SK-N-SH (cell line): ENCODE results near the gene GFPT1. TPM values are rescaled to one million over a fixed set of nuclear protein-coding genes. Genes with fewer than 3 reads are reported as not detected.

Experiments
- CTCF ChIA-PET: fragments of 300-600, 350-600 bp; formaldehyde crosslinking; extraction: SDS; loops from one replicate; lab custom pipeline; 2021; lab: Yijun Ruan, JAX
- POLR2A ChIA-PET: fragments of 350-600 bp; sonication (Branson Sonifier 250); formaldehyde crosslinking; extraction: SDS; loops from one replicate; lab custom pipeline; 2020; ENCODE audit warnings: antibody characterized with exemption, inconsistent platforms; lab: Yijun Ruan, JAX
- DNase-seq: peaks from one replicate; pipeline ENCODE4 v3.0.0; 2012
- H2AFZ ChIP-seq: fragments of 200-600 bp; sonication (generic); 2 replicates; pipeline ENCODE4 v1.8.1; 2016; ENCODE audit warnings: antibody characterized with exemption, mild to moderate bottlenecking, low read depth
- H3F3A ChIP-seq: fragments of 200-600 bp; sonication (generic); replicated peaks from 2 replicates; pipeline ENCODE3; 2016; ENCODE audit warnings: antibody characterized with exemption, mild to moderate bottlenecking; ENCODE audit not compliant: insufficient read depth
- H3K27ac ChIP-seq, 2 experiments: fragments of 200-500 bp in 1 of 2; fragments of 200-600 bp in 1 of 2; sonication (Bioruptor generic) in 1 of 2; sonication (generic), shearing (Covaris generic) in 1 of 2; 2 replicates each; pipeline versions ENCODE4 v1.5.1 to v1.6.1; 2014 to 2016; ENCODE audit warnings: low read depth in 2 of 2, inconsistent platforms in 1 of 2, low read length in 1 of 2, mild to moderate bottlenecking in 1 of 2, mixed read lengths in 1 of 2
- H3K27me3 ChIP-seq: fragments of 200-600 bp; sonication (generic), shearing (Covaris generic); 2 replicates; pipeline ENCODE4 v1.6.1; 2016; ENCODE audit warnings: mixed run types; ENCODE audit not compliant: insufficient read depth
- H3K36me3 ChIP-seq, 2 experiments: fragments of 200-500 bp in 1 of 2; fragments of 200-600 bp in 1 of 2; sonication (Bioruptor generic) in 1 of 2; sonication (generic) in 1 of 2; replicated peaks in 1 of 2; 2 replicates each; pipeline versions ENCODE3 to v1.5.1; 2014 to 2016; ENCODE audit warnings: low read length in 1 of 2, mild to moderate bottlenecking in 1 of 2; ENCODE audit not compliant: insufficient read depth in 2 of 2, control insufficient read depth in 1 of 2
- H3K4me1 ChIP-seq, 2 experiments: fragments of 200-500 bp in 1 of 2; fragments of 200-600 bp in 1 of 2; sonication (Bioruptor generic) in 1 of 2; sonication (generic), shearing (Covaris generic) in 1 of 2; 2 replicates each; pipeline versions ENCODE4 v1.5.1 to v1.6.1; 2014 to 2016; ENCODE audit warnings: low read depth in 1 of 2, low read length in 1 of 2, mixed run types in 1 of 2; ENCODE audit not compliant: insufficient read depth in 2 of 2, control insufficient read depth in 1 of 2
- H3K4me2 ChIP-seq: fragments of 200-600 bp; sonication (generic), shearing (Covaris generic); 2 replicates; pipeline ENCODE4 v1.6.1; 2017; ENCODE audit warnings: mixed run types
- H3K4me3 ChIP-seq, 2 experiments: fragments of 200-500 bp in 1 of 2; fragments of 200-600 bp in 1 of 2; sonication (Bioruptor generic) in 1 of 2; sonication (generic), shearing (Covaris generic) in 1 of 2; 2 replicates each; pipeline versions ENCODE4 v1.5.1 to v1.8.1; 2014 to 2016; ENCODE audit warnings: low read depth in 2 of 2, inconsistent platforms in 1 of 2, low read length in 1 of 2, mild to moderate bottlenecking in 1 of 2, mixed read lengths in 1 of 2, moderate library complexity in 1 of 2
- H3K79me2 ChIP-seq: fragments of 200-600 bp; sonication (generic); 2 replicates; pipeline ENCODE4 v1.8.1; 2017; ENCODE audit warnings: mild to moderate bottlenecking; ENCODE audit not compliant: insufficient read depth
- H3K9ac ChIP-seq: fragments of 200-600 bp; sonication (generic); 2 replicates; pipeline ENCODE4 v1.6.1; 2017; ENCODE audit warnings: mixed run types
- H3K9me2 ChIP-seq: fragments of 200-600 bp; sonication (generic); 2 replicates; pipeline ENCODE4 v1.6.1; 2017; ENCODE audit warnings: mixed run types
- H3K9me3 ChIP-seq: fragments of 200-600 bp; sonication (generic); 2 replicates; pipeline ENCODE4 v1.6.1; 2017; ENCODE audit warnings: mixed run types, mild to moderate bottlenecking, moderate library complexity
- H4K20me1 ChIP-seq: fragments of 200-600 bp; sonication (generic); 2 replicates; pipeline ENCODE4 v1.6.1; 2017; ENCODE audit warnings: mild to moderate bottlenecking, mixed run types; ENCODE audit not compliant: insufficient read depth
- CTCF ChIP-seq: fragments of 200-600 bp; sonication (generic); IDR thresholded peaks from 2 replicates; pipeline ENCODE4 v1.6.1; 2017; ENCODE audit warnings: antibody characterized with exemption, mild to moderate bottlenecking, moderate library complexity
- EP300 ChIP-seq, 2 experiments: IDR thresholded peaks; 2 replicates each; pipeline versions ENCODE4 v1.4.0 to v1.6.1; 2012; ENCODE audit warnings: borderline replicate concordance in 1 of 2, low read depth in 1 of 2, low read length in 1 of 2
- EZH2phosphoT487 ChIP-seq: fragments of 200-600 bp; sonication (generic); IDR thresholded peaks from 2 replicates; pipeline ENCODE4 v1.6.1; 2017; ENCODE audit warnings: low read depth, mixed run types, mild to moderate bottlenecking, antibody characterized with exemption, moderate library complexity, borderline replicate concordance
- FOSL2 ChIP-seq: IDR thresholded peaks from 2 replicates; pipeline ENCODE4 v1.4.0; 2012; ENCODE audit warnings: low read depth, mild to moderate bottlenecking, moderate library complexity, borderline replicate concordance
- IRF3 ChIP-seq: fragments of 150-350 bp; IDR thresholded peaks from 2 replicates; pipeline ENCODE4 v1.6.1; 2016; ENCODE audit warnings: mild to moderate bottlenecking, low read depth, low read length
- MEF2A ChIP-seq: IDR thresholded peaks from 2 replicates; pipeline ENCODE4 v1.4.0; 2012; ENCODE audit warnings: low read depth, borderline replicate concordance
- MXI1 ChIP-seq: IDR thresholded peaks from 2 replicates; pipeline ENCODE4 v1.6.1; 2012; ENCODE audit warnings: mild to moderate bottlenecking, low read depth, low read length, improper control_type of control experiment
- RCOR1 ChIP-seq: fragments of 150-350 bp; IDR thresholded peaks from 2 replicates; pipeline ENCODE4 v1.6.1; 2017; ENCODE audit warnings: antibody characterized with exemption, low read length
- REST ChIP-seq: IDR thresholded peaks from 2 replicates; pipeline ENCODE4 v1.6.1; 2012; ENCODE audit warnings: mild to moderate bottlenecking, low read depth, low read length, moderate library complexity
- RFX5 ChIP-seq: IDR thresholded peaks from 2 replicates; pipeline ENCODE4 v1.6.1; 2012; ENCODE audit warnings: mild to moderate bottlenecking, improper control_type of control experiment, low read length
- RXRA ChIP-seq: IDR thresholded peaks from 2 replicates; pipeline ENCODE4 v1.4.0; 2012; ENCODE audit warnings: low read depth, mild to moderate bottlenecking, borderline replicate concordance
- SIN3A ChIP-seq: IDR thresholded peaks from 2 replicates; pipeline ENCODE4 v1.6.1; 2012; ENCODE audit warnings: low read depth, mild to moderate bottlenecking, low read length, moderate library complexity, borderline replicate concordance
- TAF1 ChIP-seq: IDR thresholded peaks from 2 replicates; pipeline ENCODE4 v1.6.1; 2012; ENCODE audit warnings: low read depth, mild to moderate bottlenecking, low read length, moderate library complexity, borderline replicate concordance
- TCF12 ChIP-seq: IDR thresholded peaks from 2 replicates; pipeline ENCODE4 v1.4.0; 2012
- TEAD4 ChIP-seq: IDR thresholded peaks from 2 replicates; pipeline ENCODE4 v1.4.0; 2012; ENCODE audit warnings: mild to moderate bottlenecking, borderline replicate concordance; ENCODE audit not compliant: insufficient read depth
- USF1 ChIP-seq: IDR thresholded peaks from 2 replicates; pipeline ENCODE4 v1.4.0; 2012; ENCODE audit warnings: low read depth, borderline replicate concordance
- USF2 ChIP-seq: fragments of 150-350 bp; IDR thresholded peaks from 2 replicates; pipeline ENCODE4 v1.6.1; 2017; ENCODE audit warnings: antibody characterized with exemption, low read length, low read depth, borderline replicate concordance
- YY1 ChIP-seq: IDR thresholded peaks from 2 replicates; pipeline ENCODE4 v1.4.0; 2012; ENCODE audit warnings: low read depth, mild to moderate bottlenecking
- ZBTB33 ChIP-seq: IDR thresholded peaks from 2 replicates; pipeline ENCODE4 v1.4.0; 2012; ENCODE audit warnings: low read depth, borderline replicate concordance
- whole genome bisulfite sequencing: methylation state at CpG from one replicate; pipeline ENCODE4 v1.1.6; 2017; ENCODE audit warnings: low lambda C conversion rate; 5-methylcytosine and 5-hydroxymethylcytosine counted together
- polyA plus RNA-seq, 3 experiments: library from polyadenylated mRNA; depleted of rRNA; stranded (reverse); fragments of >200 nt; gene quantifications; 2 replicates each; pipeline ENCODE4 v1.2.3, GENCODE V29; 2012

GFPT1 gene
- polyA plus RNA-seq, 1 of the 3 experiments (the other 2 are of a cell fraction), result 6.0 TPM

- TF ChIP-seq EP300 (IDR thresholded peaks at IDR 0.05; ENCODE audit: borderline replicate concordance in 1 of 2, low read depth in 1 of 2, low read length in 1 of 2) (no peak), USF2 (no peak), MXI1 (no peak), FOSL2 (no peak), USF1 (no peak), IRF3 (no peak), TAF1 (no peak), CTCF (no peak), EZH2phosphoT487 (no peak), RCOR1 (no peak), RFX5 (no peak), ZBTB33 (no peak), RXRA (no peak), YY1 (no peak), REST (no peak), MEF2A (no peak), SIN3A (no peak), TEAD4 (no peak), TCF12 (no peak)
- Histone ChIP-seq H3K4me2 (no peak overlapping the region), H4K20me1 (no peaks in the 10 kb centered on the region), H3K4me3 (no peak overlapping the region), H3K27ac (no peak overlapping the region), H3K36me3 (peaks cover 54 to 83% of the 10 kb centered on the region in 2 experiments), H3K27me3 (no peaks in the 10 kb centered on the region), H3K9me2 (no peaks in the 10 kb centered on the region), H3K79me2 (no peaks in the 10 kb centered on the region), H3K9me3 (no peaks in the 10 kb centered on the region), H3K9ac (no peak overlapping the region), H2AFZ (no peak overlapping the region), H3K4me1 (no peaks in the 10 kb centered on the region), H3F3A (no peaks in the 10 kb centered on the region)
- no peak for DNase-seq
- POLR2A ChIA-PET, result no interaction called here
- CTCF ChIA-PET, result no interaction called here
- 91% methylated on average over 2 of the region's 2 CpGs for WGBS
Observed at GRCh38 chr2:69330781-69331180, 56.2 kb downstream of the GFPT1 start.
